ENCODE measurements around the gene CACNB2. TPM values are rescaled to one million over a fixed set of nuclear protein-coding genes. Genes with fewer than 3 reads are reported as not detected.

Gene CACNB2
- total RNA-seq, 1 experiment from 2014 or later, result 34.1 TPM

DNA sequence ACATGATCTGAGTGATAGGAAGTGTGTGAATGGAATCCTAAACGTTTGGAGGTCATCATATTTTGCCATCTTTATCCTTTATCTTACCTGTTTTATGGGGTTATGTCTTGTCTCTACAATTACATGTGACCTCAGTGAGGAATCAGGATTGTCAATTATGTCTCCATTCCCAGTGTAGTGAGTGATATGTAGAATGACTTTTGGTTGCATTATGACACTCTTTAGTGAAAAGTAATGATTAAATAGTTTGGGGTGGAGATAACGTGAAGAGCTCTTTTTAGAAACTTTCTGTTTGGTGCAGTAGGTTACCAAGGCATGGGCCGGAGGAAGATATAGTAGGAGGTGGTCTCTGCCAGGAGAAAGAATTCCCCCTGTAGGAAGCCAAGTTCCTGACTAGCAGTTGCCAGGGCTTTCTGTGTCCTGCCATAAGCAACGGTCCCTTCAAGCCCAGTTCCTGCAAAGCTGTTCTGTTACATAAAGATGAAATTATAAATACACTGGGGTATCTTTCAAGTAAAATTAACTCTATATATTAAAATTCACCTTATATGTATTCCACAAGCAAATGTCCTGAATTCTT is 282.9 kb downstream of the CACNB2 start:
- POLR2A ChIA-PET (ENCODE audit: low non-redundant PET), result no interaction called here
- CTCF ChIA-PET, result no interaction called here
- no peak overlapping the region for H3K27ac ChIP-seq (ENCODE audit: low read depth, low read length, poor library complexity, severe bottlenecking)
- H3K9me3 ChIP-seq (ENCODE audit: low read depth, low read length, poor library complexity, severe bottlenecking), result no peaks in the 10 kb centered on the region
- no peak for TF ChIP-seq EZH2 (IDR thresholded peaks at IDR 0.05; ENCODE audit: borderline replicate concordance, low read depth, low read length, poor library complexity, severe bottlenecking)
- TF ChIP-seq, protein P1, sequence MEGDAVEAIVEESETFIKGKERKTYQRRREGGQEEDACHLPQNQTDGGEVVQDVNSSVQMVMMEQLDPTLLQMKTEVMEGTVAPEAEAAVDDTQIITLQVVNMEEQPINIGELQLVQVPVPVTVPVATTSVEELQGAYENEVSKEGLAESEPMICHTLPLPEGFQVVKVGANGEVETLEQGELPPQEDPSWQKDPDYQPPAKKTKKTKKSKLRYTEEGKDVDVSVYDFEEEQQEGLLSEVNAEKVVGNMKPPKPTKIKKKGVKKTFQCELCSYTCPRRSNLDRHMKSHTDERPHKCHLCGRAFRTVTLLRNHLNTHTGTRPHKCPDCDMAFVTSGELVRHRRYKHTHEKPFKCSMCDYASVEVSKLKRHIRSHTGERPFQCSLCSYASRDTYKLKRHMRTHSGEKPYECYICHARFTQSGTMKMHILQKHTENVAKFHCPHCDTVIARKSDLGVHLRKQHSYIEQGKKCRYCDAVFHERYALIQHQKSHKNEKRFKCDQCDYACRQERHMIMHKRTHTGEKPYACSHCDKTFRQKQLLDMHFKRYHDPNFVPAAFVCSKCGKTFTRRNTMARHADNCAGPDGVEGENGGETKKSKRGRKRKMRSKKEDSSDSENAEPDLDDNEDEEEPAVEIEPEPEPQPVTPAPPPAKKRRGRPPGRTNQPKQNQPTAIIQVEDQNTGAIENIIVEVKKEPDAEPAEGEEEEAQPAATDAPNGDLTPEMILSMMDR (conservative IDR thresholded peaks at IDR 0.05; ENCODE audit: low read depth, low read length), result no peak
- no peak for DNase-seq (ENCODE audit: low spot score)
- H3K27me3 ChIP-seq (replicated peaks; ENCODE audit: insufficient read depth, low read depth, low read length, poor library complexity), result no peaks in the 10 kb centered on the region
- BruUV-seq (replicated peaks), result no TSS peak
- H3K4me1 ChIP-seq (ENCODE audit: insufficient read depth, low read length, poor library complexity, severe bottlenecking), result no peaks in the 10 kb centered on the region
- no peaks in the 10 kb centered on the region for H3K36me3 ChIP-seq (ENCODE audit: insufficient read depth, low read length, poor library complexity, severe bottlenecking)
- H3K4me3 ChIP-seq (ENCODE audit: low read depth, low read length, poor library complexity, severe bottlenecking), result no peak overlapping the region
- intact Hi-C loops (cut with micrococcal nuclease; ENCODE audit: unreplicated experiment), result no loop called here

DNA sequence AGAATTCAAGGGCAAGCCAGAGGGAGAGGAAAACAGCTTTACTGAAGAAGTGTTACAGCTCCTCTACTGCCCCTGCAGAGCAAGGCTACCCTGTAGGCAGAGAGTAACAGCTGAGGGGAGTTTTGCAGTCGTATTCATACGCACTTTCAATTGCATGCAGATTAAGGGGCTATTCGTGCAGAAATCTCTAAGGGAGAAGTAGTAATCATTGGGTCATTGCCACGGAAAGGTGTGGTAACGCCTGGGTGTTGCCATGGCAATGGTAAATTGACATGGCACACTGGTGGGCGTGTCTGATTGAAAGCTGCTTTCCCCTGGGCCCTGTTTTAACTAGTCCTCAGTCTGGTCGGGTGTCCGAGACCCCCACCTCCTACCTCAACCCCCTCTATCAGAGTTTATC is 284.0 kb downstream of the CACNB2 start:
- TF ChIP-seq, protein P1 (conservative IDR thresholded peaks at IDR 0.05; ENCODE audit: low read depth, low read length), result no peak
- no peak for TF ChIP-seq EZH2 (IDR thresholded peaks at IDR 0.05; ENCODE audit: borderline replicate concordance, low read depth, low read length, poor library complexity, severe bottlenecking)
- no TSS peak for BruUV-seq (replicated peaks)
- Histone ChIP-seq H3K9me3 (ENCODE audit: low read depth, low read length, poor library complexity, severe bottlenecking) (no peaks in the 10 kb centered on the region), H3K4me1 (ENCODE audit: insufficient read depth, low read length, poor library complexity, severe bottlenecking) (no peaks in the 10 kb centered on the region), H3K4me3 (ENCODE audit: low read depth, low read length, poor library complexity, severe bottlenecking) (no peak overlapping the region), H3K36me3 (ENCODE audit: insufficient read depth, low read length, poor library complexity, severe bottlenecking) (no peaks in the 10 kb centered on the region), H3K27me3 (replicated peaks; ENCODE audit: insufficient read depth, low read depth, low read length, poor library complexity) (no peaks in the 10 kb centered on the region), H3K27ac (ENCODE audit: low read depth, low read length, poor library complexity, severe bottlenecking) (no peak overlapping the region)
- intact Hi-C loops (cut with micrococcal nuclease; ENCODE audit: unreplicated experiment), result no loop called here
- CTCF ChIA-PET, result no interaction called here
- POLR2A ChIA-PET (ENCODE audit: low non-redundant PET), result no interaction called here
- no peak for DNase-seq (ENCODE audit: low spot score)

DNA sequence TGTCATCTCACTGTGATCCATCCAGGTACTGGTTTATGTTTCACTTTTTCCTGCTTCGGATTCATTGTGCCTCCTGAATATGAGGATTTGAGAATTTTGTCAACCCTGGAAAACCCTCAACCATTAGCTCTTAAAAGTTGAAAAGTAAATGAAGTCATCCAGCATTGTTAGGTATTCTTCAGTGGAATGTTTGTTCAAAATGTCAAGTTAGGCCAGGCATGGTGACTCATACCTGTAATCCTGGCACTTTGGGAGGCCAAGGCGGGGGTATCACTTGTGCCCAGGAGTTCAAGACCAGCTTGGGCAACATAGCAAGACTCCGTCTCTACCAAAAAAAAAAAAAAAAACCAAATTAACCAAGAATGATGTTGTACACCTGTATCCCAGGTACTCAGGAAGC is 289.1 kb downstream of the CACNB2 start:
- H3K4me1 ChIP-seq (ENCODE audit: insufficient read depth, low read length, poor library complexity, severe bottlenecking), result no peaks in the 10 kb centered on the region
- intact Hi-C loops (cut with micrococcal nuclease; ENCODE audit: unreplicated experiment), result no loop called here
- H3K27ac ChIP-seq (ENCODE audit: low read depth, low read length, poor library complexity, severe bottlenecking), result no peak overlapping the region
- no peaks in the 10 kb centered on the region for H3K36me3 ChIP-seq (ENCODE audit: insufficient read depth, low read length, poor library complexity, severe bottlenecking)
- ChIA-PET POLR2A (ENCODE audit: low non-redundant PET) (no interaction called here), CTCF (no interaction called here)
- no peak for DNase-seq (ENCODE audit: low spot score)
- H3K27me3 ChIP-seq (replicated peaks; ENCODE audit: insufficient read depth, low read depth, low read length, poor library complexity), result no peaks in the 10 kb centered on the region
- no peak overlapping the region for H3K4me3 ChIP-seq (ENCODE audit: low read depth, low read length, poor library complexity, severe bottlenecking)
- BruUV-seq (replicated peaks), result no TSS peak
- TF ChIP-seq, protein P1 (conservative IDR thresholded peaks at IDR 0.05; ENCODE audit: low read depth, low read length), result no peak
- no peak for TF ChIP-seq EZH2 (IDR thresholded peaks at IDR 0.05; ENCODE audit: borderline replicate concordance, low read depth, low read length, poor library complexity, severe bottlenecking)
- no peaks in the 10 kb centered on the region for H3K9me3 ChIP-seq (ENCODE audit: low read depth, low read length, poor library complexity, severe bottlenecking)
